BLaER1 treated with 17β-estradiol and CSF1 and Interleukin-3, amounts not matched to agents 10 nM and 100 nM (cell line): Measurements from ENCODE around the gene FGF5.
A peak's percentile ranks its signal among the peaks of the same experiment; 100 is the strongest.

Source experiments
- H3K27ac ChIP-seq, 11 experiments: shearing (Covaris generic); formaldehyde crosslinking; 2 replicates each; pipeline ENCODE4 v1.8.1; 2022
- H3K27me3 ChIP-seq, 11 experiments: shearing (Covaris generic); formaldehyde crosslinking; 2 replicates each; pipeline ENCODE4 v1.8.1; 2022
- H3K36me3 ChIP-seq, 11 experiments: shearing (Covaris generic); formaldehyde crosslinking; 2 replicates each; pipeline ENCODE4 v1.8.1; 2022
- H3K4me1 ChIP-seq, 10 experiments: shearing (Covaris generic); formaldehyde crosslinking; 2 replicates each; pipeline ENCODE4 v1.8.1; 2022
- H3K4me2 ChIP-seq, 11 experiments: shearing (Covaris generic); formaldehyde crosslinking; 2 replicates each; pipeline ENCODE4 v1.8.1; 2022
- H3K4me3 ChIP-seq, 10 experiments: shearing (Covaris generic); formaldehyde crosslinking; 2 replicates each; pipeline ENCODE4 v1.8.1; 2022
- H3K9ac ChIP-seq, 11 experiments: shearing (Covaris generic); formaldehyde crosslinking; 2 replicates each; pipeline ENCODE4 v1.8.1; 2022
- H3K9me3 ChIP-seq, 11 experiments: shearing (Covaris generic); formaldehyde crosslinking; replicated peaks in 1 of 11; 2 replicates each; pipeline ENCODE4 v1.8.1; 2022
- H4K20me1 ChIP-seq, 11 experiments: shearing (Covaris generic); formaldehyde crosslinking; 2 replicates each; pipeline ENCODE4 v1.8.1; 2022
- Cebpa-rat ChIP-seq, 11 experiments: shearing (Covaris generic); IDR thresholded peaks; 2 replicates each; pipeline ENCODE4 v1.8.1; 2022

Gene FGF5

DNA sequence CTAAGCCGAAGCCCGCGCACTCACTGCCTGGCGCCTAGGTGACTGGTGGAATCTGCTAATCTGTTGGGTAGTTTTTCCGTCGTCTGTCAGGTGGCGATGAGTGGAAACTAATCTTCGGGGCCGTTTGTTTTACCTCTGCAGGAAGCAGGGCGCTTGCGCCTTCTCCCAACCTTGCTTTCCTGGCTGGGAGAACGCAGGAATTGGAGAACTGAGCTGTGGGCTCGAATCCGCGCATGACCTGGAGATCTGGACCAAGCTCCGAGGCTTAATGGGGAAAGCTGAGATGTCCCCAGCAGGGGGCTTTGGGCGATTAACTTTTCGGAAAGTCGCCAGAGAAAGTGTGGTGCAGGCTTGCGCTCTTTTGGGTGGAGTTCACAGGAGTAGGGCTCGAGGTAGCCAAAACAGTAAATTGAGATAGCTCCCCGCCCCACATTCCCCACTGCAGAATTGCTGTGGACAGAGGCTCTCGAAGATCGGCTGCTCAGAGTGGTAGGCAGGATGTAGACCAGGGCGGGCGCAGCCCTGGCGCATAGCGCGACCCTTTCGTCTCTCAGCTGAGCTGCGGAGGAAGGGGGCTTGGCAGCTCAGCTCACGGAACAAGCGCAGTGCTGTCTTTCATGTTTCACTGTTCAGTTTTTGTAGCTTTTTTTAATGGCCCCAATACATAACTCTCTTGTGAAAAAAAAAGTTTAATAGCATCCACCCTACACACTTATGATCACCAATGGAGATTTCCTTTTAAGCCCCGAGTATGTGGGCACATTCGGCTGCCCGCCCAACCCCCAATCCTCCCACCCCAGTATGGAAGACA lies 2.7 kb upstream of the FGF5 start:
- Histone ChIP-seq H4K20me1 (no peaks in the 10 kb centered on the region), H3K27me3 (no peaks in the 10 kb centered on the region), H3K4me3 (no peak overlapping the region), H3K36me3 (no peaks in the 10 kb centered on the region), H3K4me2 (no peak overlapping the region), H3K9me3 (peaks cover 10 to 38% (median 28%) of the 10 kb centered on the region in 11 experiments; a peak in 17 of 22 replicates), H3K27ac (no peak overlapping the region), H3K4me1 (peaks cover 0 to 14% (median 6%) of the 10 kb centered on the region in 10 experiments; a peak in 10 of 20 replicates), H3K9ac (no peak overlapping the region)
- no peak for TF ChIP-seq Cebpa-rat (IDR thresholded peaks at IDR 0.05)

DNA sequence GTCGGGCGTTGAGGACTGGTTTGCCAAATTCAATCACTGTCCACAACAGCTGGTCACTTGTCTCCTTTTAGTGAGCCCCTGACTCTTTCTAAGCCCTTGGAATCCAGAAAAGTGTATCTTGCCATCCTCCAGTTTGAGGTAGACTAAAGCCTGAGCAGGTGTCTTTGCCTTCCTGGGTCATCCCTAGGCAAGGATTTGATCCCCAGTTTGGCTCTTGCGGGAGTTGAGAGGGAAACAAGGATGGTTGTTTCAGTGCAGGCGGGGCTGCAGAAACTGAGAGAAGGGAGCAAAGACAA lies 2.2 kb upstream of the FGF5 start:
- Histone ChIP-seq H3K27ac (no peak overlapping the region), H3K9me3 (peaks cover 10 to 38% (median 28%) of the 10 kb centered on the region in 11 experiments; a peak in 17 of 22 replicates), H3K4me3 (no peak overlapping the region), H4K20me1 (no peaks in the 10 kb centered on the region), H3K27me3 (no peaks in the 10 kb centered on the region), H3K36me3 (no peaks in the 10 kb centered on the region), H3K4me2 (no peak overlapping the region), H3K9ac (no peak overlapping the region), H3K4me1 (peaks cover 0 to 14% (median 6%) of the 10 kb centered on the region in 10 experiments; a peak in 10 of 20 replicates)
- TF ChIP-seq Cebpa-rat (IDR thresholded peaks at IDR 0.05) = no peak

DNA sequence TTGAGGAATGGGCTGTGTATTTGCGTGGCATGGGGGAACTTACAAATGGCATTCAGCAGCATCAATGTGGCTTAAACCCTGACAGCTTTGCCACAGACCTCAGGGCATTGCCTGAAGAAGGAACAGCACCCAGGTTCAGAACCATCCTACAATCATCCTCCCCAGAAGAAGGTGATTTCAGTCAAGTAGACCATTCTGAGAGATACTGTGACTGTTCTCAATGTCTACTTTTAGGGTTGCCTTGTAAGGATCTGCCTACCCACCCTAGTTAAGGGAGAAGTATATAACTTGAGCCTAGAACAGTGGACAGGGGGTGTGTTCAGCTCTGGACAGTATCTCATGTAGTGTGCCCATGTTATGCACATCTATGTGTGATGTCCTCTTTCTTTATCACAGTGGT lies 1.6 kb upstream of the FGF5 start:
- Histone ChIP-seq H3K27me3 (no peaks in the 10 kb centered on the region), H3K4me1 (peaks cover 0 to 14% (median 6%) of the 10 kb centered on the region in 10 experiments; a peak in 10 of 20 replicates)

DNA sequence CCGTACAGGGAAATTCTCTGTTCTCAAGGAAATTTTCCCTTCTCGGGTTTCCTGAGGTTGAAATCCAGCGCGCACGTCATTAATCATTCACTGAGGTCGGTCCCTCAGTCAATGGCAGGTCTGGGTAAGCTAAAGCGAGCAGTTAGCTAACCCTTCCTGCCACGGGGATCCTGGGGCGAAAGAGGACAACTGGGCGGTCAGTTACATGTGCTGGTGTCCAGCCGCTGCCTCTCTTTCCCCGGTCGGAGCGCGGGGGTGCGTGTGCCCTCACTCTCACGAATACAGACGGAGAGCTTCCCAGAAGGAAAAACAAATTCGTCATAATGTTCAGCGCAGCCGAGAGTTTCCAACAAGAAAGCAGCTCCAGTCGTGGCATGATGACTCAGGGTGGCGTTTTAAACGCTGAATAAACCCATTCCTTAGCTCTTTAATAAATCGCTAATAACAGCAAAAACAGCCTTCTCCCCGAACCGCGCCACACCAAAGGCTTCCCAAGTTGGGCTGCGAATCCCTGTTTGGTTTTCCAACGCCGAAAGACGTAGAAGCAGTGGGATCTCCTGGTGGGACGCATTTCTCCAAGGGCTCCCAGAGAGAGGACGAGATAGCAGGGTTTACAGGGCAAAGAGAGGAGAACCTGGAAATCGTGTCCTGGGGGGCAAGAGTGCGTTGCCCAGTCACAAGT lies 752 bp upstream of the FGF5 start:
- H3K4me1 ChIP-seq = peaks cover 0 to 14% (median 6%) of the 10 kb centered on the region in 10 experiments; a peak in 10 of 20 replicates
- TF ChIP-seq Cebpa-rat (IDR thresholded peaks at IDR 0.05) = no peak
- peaks cover 10 to 38% (median 28%) of the 10 kb centered on the region in 11 experiments; a peak in 17 of 22 replicates for H3K9me3 ChIP-seq
- H3K27me3 ChIP-seq = no peaks in the 10 kb centered on the region
- peak overlapping the region; percentile 58 to 89 (median 78) for H3K4me2 ChIP-seq
- H4K20me1 ChIP-seq = no peaks in the 10 kb centered on the region
- H3K9ac ChIP-seq = peak overlapping the region in 10 of 11 experiments; percentile 56 to 74 (median 66); a peak in 15 of 22 replicates
- peak overlapping the region; percentile 49 to 66 (median 58); a peak in 19 of 20 replicates for H3K4me3 ChIP-seq
- H3K27ac ChIP-seq = peak overlapping the region in 9 of 11 experiments; percentile 42 to 73 (median 60); a peak in 12 of 22 replicates
- H3K36me3 ChIP-seq = no peaks in the 10 kb centered on the region

More for the DNA sequence above, 1.6 kb upstream of the FGF5 start:
- Histone ChIP-seq H3K27ac (no peak overlapping the region), H3K9me3 (peaks cover 10 to 38% (median 28%) of the 10 kb centered on the region in 11 experiments; a peak in 17 of 22 replicates), H3K4me2 (no peak overlapping the region), H3K36me3 (no peaks in the 10 kb centered on the region), H3K9ac (no peak overlapping the region), H4K20me1 (no peaks in the 10 kb centered on the region), H3K4me3 (no peak overlapping the region)
- TF ChIP-seq Cebpa-rat (IDR thresholded peaks at IDR 0.05) = no peak

DNA sequence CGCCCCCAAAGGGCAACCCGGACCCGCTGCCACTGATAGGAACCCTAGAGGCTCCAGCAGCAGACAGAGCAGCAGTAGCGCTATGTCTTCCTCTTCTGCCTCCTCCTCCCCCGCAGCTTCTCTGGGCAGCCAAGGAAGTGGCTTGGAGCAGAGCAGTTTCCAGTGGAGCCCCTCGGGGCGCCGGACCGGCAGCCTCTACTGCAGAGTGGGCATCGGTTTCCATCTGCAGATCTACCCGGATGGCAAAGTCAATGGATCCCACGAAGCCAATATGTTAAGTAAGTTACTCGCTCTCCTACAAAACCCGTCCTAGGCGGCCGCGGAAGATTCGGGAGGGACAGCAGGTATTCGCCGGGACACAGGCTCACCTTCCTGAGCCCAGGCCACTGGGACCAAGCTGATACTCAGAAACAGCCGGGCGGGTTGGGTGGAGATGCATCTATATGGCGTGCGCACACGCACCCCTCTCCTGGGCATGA lies 477 bp downstream of the FGF5 start:
- TF ChIP-seq Cebpa-rat (IDR thresholded peaks at IDR 0.05) = no peak
- Histone ChIP-seq H3K36me3 (no peaks in the 10 kb centered on the region), H3K27me3 (no peaks in the 10 kb centered on the region), H3K27ac (peak overlapping the region in 9 of 11 experiments; percentile 51 to 73 (median 62); a peak in 18 of 22 replicates), H3K4me3 (peak overlapping the region; percentile 49 to 66 (median 58)), H3K9ac (peak overlapping the region; percentile 48 to 74 (median 66); a peak in 20 of 22 replicates), H4K20me1 (no peaks in the 10 kb centered on the region), H3K4me2 (peak overlapping the region; percentile 58 to 89 (median 78)), H3K4me1 (peaks cover 0 to 14% (median 6%) of the 10 kb centered on the region in 10 experiments; a peak in 10 of 20 replicates), H3K9me3 (peaks cover 10 to 38% (median 28%) of the 10 kb centered on the region in 11 experiments; a peak in 17 of 22 replicates)

DNA sequence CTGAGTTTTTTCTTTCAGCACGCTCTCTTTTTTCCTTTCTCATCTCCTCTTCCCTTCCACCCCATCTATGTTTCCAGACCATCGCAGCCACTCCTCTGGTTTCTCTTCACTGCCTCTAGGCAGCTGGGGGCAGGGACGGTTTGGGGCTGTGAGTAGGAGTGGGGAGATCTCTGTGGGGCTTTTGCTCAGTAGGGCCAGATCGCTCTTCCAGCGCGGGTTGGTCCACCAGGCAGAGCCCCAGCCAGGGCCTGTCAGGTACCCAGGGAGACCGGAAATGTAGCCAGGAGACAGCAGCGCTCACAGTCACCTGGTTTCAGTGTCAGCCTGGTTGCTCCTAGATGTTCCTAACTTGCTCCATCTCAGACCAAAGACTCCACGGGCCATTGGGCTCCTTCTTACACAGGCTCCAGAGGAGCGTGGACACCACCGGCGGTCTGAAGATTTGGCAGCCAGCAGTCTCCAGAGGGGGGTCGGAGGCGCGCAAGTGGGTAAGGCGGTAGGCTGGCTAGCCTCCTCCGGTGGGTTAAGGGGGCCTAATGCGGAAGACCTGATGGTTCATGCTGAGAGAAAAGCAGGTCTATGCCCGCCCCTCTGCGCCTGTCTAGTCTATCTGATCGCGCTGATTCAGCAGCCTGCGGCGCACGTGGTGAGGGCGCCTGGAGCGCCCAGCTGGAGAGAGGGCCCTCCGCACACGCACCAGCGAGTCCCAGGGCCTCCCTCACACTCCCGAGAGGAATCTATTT lies 1.8 kb downstream of the FGF5 start:
- H3K9me3 ChIP-seq = peaks cover 10 to 38% (median 28%) of the 10 kb centered on the region in 11 experiments; a peak in 17 of 22 replicates
- no peak overlapping the region for H3K4me2 ChIP-seq
- no peaks in the 10 kb centered on the region for H3K27me3 ChIP-seq
- no peak overlapping the region for H3K4me3 ChIP-seq
- H3K4me1 ChIP-seq = peaks cover 0 to 14% (median 6%) of the 10 kb centered on the region in 10 experiments; a peak in 10 of 20 replicates
- H4K20me1 ChIP-seq = no peaks in the 10 kb centered on the region
- H3K27ac ChIP-seq = no peak overlapping the region
- no peak for TF ChIP-seq Cebpa-rat (IDR thresholded peaks at IDR 0.05)
- no peaks in the 10 kb centered on the region for H3K36me3 ChIP-seq
- H3K9ac ChIP-seq = no peak overlapping the region

DNA sequence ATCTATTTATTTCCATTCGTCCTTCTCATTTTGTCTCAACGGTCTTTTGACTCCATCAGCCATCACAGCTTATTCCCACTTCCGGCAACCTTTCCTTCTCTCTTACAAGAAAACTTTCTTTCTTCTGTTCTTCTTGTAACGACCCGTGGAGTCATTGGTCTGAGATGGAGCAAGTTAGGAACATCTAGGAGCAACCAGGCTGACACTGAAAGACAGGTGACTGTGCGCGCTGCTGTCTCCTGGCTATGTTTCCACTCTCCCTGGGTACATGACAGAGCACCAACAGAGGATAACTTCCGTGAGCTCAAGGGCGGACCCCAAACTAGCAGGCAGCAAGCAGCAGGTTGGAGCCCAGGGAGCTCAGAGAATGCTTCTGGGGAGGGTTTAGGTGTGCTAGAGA lies 2.5 kb downstream of the FGF5 start:
- Histone ChIP-seq H3K9ac (no peak overlapping the region), H3K4me3 (no peak overlapping the region), H3K4me2 (no peak overlapping the region), H3K4me1 (peaks cover 0 to 14% (median 6%) of the 10 kb centered on the region in 10 experiments; a peak in 10 of 20 replicates), H3K9me3 (peaks cover 10 to 33% (median 25%) of the 10 kb centered on the region in 11 experiments; a peak in 16 of 22 replicates), H4K20me1 (no peaks in the 10 kb centered on the region), H3K27me3 (no peaks in the 10 kb centered on the region), H3K36me3 (no peaks in the 10 kb centered on the region), H3K27ac (no peak overlapping the region)
- no peak for TF ChIP-seq Cebpa-rat (IDR thresholded peaks at IDR 0.05)

DNA sequence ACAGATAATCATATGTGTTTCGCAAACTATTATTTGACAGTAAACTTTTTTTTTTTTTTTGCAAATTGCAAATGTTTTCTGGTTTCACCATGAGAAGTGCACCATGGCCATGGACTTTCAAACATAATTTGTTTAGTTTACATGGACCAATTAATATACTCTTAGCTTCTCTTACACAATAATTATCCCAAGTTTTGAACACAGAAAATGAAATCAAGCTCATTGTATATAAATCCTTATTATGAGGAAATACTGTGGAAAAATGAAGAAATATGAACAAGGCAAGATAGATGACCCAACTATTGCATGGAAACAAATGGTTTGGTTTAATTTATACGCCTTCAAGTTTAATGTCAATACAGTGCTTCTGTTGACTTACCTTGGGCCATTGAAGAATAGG lies 3.9 kb downstream of the FGF5 start:
- Histone ChIP-seq H3K4me3 (no peak overlapping the region), H3K9me3 (peaks cover 9 to 28% (median 23%) of the 10 kb centered on the region in 11 experiments; a peak in 15 of 22 replicates), H4K20me1 (no peaks in the 10 kb centered on the region), H3K27me3 (no peaks in the 10 kb centered on the region), H3K4me1 (peaks cover 0 to 14% (median 6%) of the 10 kb centered on the region in 10 experiments; a peak in 10 of 20 replicates), H3K4me2 (no peak overlapping the region), H3K27ac (no peak overlapping the region), H3K9ac (no peak overlapping the region), H3K36me3 (no peaks in the 10 kb centered on the region)
- no peak for TF ChIP-seq Cebpa-rat (IDR thresholded peaks at IDR 0.05)
